NK-92 (cell line): ENCODE measurements around the gene SULT1A1.
"Not testable (repeated sequence)": the region's sequence is repeated elsewhere in the genome, so short reads cannot be mapped to it uniquely, and the experiment has no call there.

Experiments used
- DNase-seq: peaks from one replicate; lab custom pipeline; 2025; ENCODE audit not compliant: unreplicated experiment; lab: John Stamatoyannopoulos, UW

Gene SULT1A1

GRCh38 chr16:28608867-28609596, 812 bp downstream of the SULT1A1 start:
- not testable (repeated sequence) for DNase-seq

GRCh38 chr16:28608496-28608808, 1.4 kb downstream of the SULT1A1 start:
- not testable (repeated sequence) for DNase-seq

- not testable (repeated sequence) for DNase-seq
Measured at GRCh38 chr16:28607681-28608495, 2.0 kb downstream of the SULT1A1 start.

GRCh38 chr16:28607116-28607623, 2.7 kb downstream of the SULT1A1 start:
- no peak for DNase-seq

- DNase-seq, result no peak
Measured at GRCh38 chr16:28606291-28607115, 3.3 kb downstream of the SULT1A1 start.

- DNase-seq, result no peak
Measured at GRCh38 chr16:28604186-28604565, 5.7 kb downstream of the SULT1A1 start.

- no peak for DNase-seq
Measured at GRCh38 chr16:28603381-28604185, 6.3 kb downstream of the SULT1A1 start.

- DNase-seq, result no peak
Measured at GRCh38 chr16:28602529-28602928, 7.3 kb downstream of the SULT1A1 start.

- not testable (repeated sequence) for DNase-seq
Measured at GRCh38 chr16:28602062-28602461, 7.8 kb downstream of the SULT1A1 start.

- not testable (repeated sequence) for DNase-seq
Measured at GRCh38 chr16:28601589-28601988, 8.3 kb downstream of the SULT1A1 start.

- not testable (repeated sequence) for DNase-seq
Measured at GRCh38 chr16:28600965-28601364, 8.9 kb downstream of the SULT1A1 start.

- DNase-seq, result not testable (repeated sequence)
Measured at GRCh38 chr16:28599377-28600285, 10.2 kb downstream of the SULT1A1 start.

- no peak for DNase-seq
Measured at GRCh38 chr16:28597692-28598261, 12.1 kb downstream of the SULT1A1 start.

GRCh38 chr16:28596840-28597691, 12.8 kb downstream of the SULT1A1 start, which contains the start of gene SULT1A2:
SULT1A2 (minus strand) TSS chr16:28597050; CDS start chr16:28595930, 1,120 bp downstream.
- no peak for DNase-seq

GRCh38 chr16:28596115-28596630, 13.7 kb downstream of the SULT1A1 start:
- no peak for DNase-seq

- not testable (repeated sequence) for DNase-seq
Measured at GRCh38 chr16:28595451-28595850, 14.4 kb downstream of the SULT1A1 start.

GRCh38 chr16:28592979-28593553, 16.8 kb downstream of the SULT1A1 start:
- DNase-seq, result no peak
